Inflammatory macrophage (primary cell): ENCODE results near the gene CAMTA1.

Experiments
- DNase-seq, 2 donors: peaks; one replicate each; pipeline ENCODE4 v3.0.0-alpha.2; 2020 to 2022

Gene CAMTA1

GRCh38 chr1:7655354-7655753 is 870.1 kb downstream of the CAMTA1 start:
- no peak for DNase-seq

- no peak for DNase-seq
Measured at GRCh38 chr1:7656557-7657215, 871.4 kb downstream of the CAMTA1 start.

GRCh38 chr1:7657287-7658016 is 872.2 kb downstream of the CAMTA1 start:
- no peak for DNase-seq

GRCh38 chr1:7658099-7658498 is 872.8 kb downstream of the CAMTA1 start:
- no peak for DNase-seq

GRCh38 chr1:7659514-7659913 is 874.3 kb downstream of the CAMTA1 start:
- no peak for DNase-seq

- no peak for DNase-seq
Measured at GRCh38 chr1:7663451-7664146, 878.3 kb downstream of the CAMTA1 start.

GRCh38 chr1:7664147-7664892 is 879.1 kb downstream of the CAMTA1 start:
- no peak for DNase-seq

- DNase-seq: no peak
Measured at GRCh38 chr1:7664893-7665250, 879.6 kb downstream of the CAMTA1 start.

GRCh38 chr1:7666249-7666648 is 881.0 kb downstream of the CAMTA1 start:
- no peak for DNase-seq

GRCh38 chr1:7667159-7667558 is 881.9 kb downstream of the CAMTA1 start:
- no peak for DNase-seq

GRCh38 chr1:7667625-7668218 is 882.5 kb downstream of the CAMTA1 start:
- DNase-seq: peak; percentile 84

GRCh38 chr1:7669559-7670311 is 884.5 kb downstream of the CAMTA1 start:
- peak; percentile 26 to 33 for DNase-seq

- DNase-seq: no peak
Measured at GRCh38 chr1:7670334-7671145, 885.3 kb downstream of the CAMTA1 start.

- no peak for DNase-seq
Measured at GRCh38 chr1:7671146-7671465, 885.9 kb downstream of the CAMTA1 start.

- no peak for DNase-seq
Measured at GRCh38 chr1:7671676-7672075, 886.4 kb downstream of the CAMTA1 start.

GRCh38 chr1:7672864-7673263 is 887.6 kb downstream of the CAMTA1 start:
- no peak for DNase-seq

- no peak for DNase-seq
Measured at GRCh38 chr1:7674972-7675371, 889.7 kb downstream of the CAMTA1 start.

- no peak for DNase-seq
Measured at GRCh38 chr1:7675431-7676273, 890.4 kb downstream of the CAMTA1 start.

GRCh38 chr1:7676274-7676945 is 891.2 kb downstream of the CAMTA1 start:
- DNase-seq: no peak

GRCh38 chr1:7677111-7677510 is 891.9 kb downstream of the CAMTA1 start:
- DNase-seq: no peak
